K562 (cell line): ENCODE results near the gene LSM12. TPM values are rescaled to one million over a fixed set of nuclear protein-coding genes. Genes with fewer than 3 reads are reported as not detected.
A peak's percentile ranks its signal among the peaks of the same experiment; 100 is the strongest.

Experiments used
- ADNP ChIP-seq: fragments of 200-800 bp; sonication (Bioruptor generic); IDR thresholded peaks from 2 replicates; pipeline ENCODE4 v1.6.1; 2016; ENCODE audit warnings: missing genetic modification characterization, missing compliant biosample characterization
- ARID1B ChIP-seq: fragments of 450-650 bp; IDR thresholded peaks from 2 replicates; pipeline ENCODE4 v1.6.1; 2016; ENCODE audit warnings: antibody characterized with exemption, mild to moderate bottlenecking, inconsistent platforms
- BCOR ChIP-seq: fragments of 450-650 bp; IDR thresholded peaks from 2 replicates; pipeline ENCODE4 v1.6.1; 2016
- CBFA2T2 ChIP-seq: fragments of 450-650 bp; conservative IDR thresholded peaks from 2 replicates; pipeline ENCODE4 v1.6.1; 2017; ENCODE audit warnings: mild to moderate bottlenecking
- CC2D1A ChIP-seq: fragments of 450-650 bp; IDR thresholded peaks from 2 replicates; pipeline ENCODE4 v1.6.1; 2017; ENCODE audit warnings: mild to moderate bottlenecking
- CTBP1 ChIP-seq: fragments of 450-650 bp; IDR thresholded peaks from 2 replicates; pipeline ENCODE4 v1.6.1; 2016; ENCODE audit warnings: borderline replicate concordance
- CXXC5 ChIP-seq: fragments of 250-450 bp; sonication (Bioruptor Pico); IDR thresholded peaks from 2 replicates; pipeline ENCODE4 v1.8.0; 2022; ENCODE audit warnings: inconsistent platforms, mild to moderate bottlenecking, moderate library complexity
- DACH1 ChIP-seq: fragments of 450-650 bp; IDR thresholded peaks from 2 replicates; pipeline ENCODE4 v1.6.1; 2018; ENCODE audit not compliant: partially characterized antibody
- MEF2A ChIP-seq: IDR thresholded peaks from 2 replicates; pipeline ENCODE4 v1.6.1; 2011; ENCODE audit warnings: low read depth, mild to moderate bottlenecking, low read length, moderate library complexity; ENCODE audit not compliant: control insufficient read depth
- NFE2L1 ChIP-seq: fragments of 450-650 bp; IDR thresholded peaks from 2 replicates; pipeline ENCODE4 v1.6.1; 2016; ENCODE audit warnings: missing genetic modification characterization, low read depth, mild to moderate bottlenecking, missing compliant biosample characterization, moderate library complexity, borderline replicate concordance
- POLR3G ChIP-seq: IDR thresholded peaks from 2 replicates; pipeline ENCODE4 v1.6.1; 2011; ENCODE audit not compliant: insufficient read length, insufficient replicate concordance; ENCODE audit errors: extremely low read depth
- PTRF ChIP-seq: fragments of 450-650 bp; IDR thresholded peaks from 2 replicates; pipeline ENCODE4 v1.6.1; 2016; ENCODE audit warnings: mild to moderate bottlenecking, missing genetic modification characterization, missing compliant biosample characterization
- SAFB ChIP-seq: fragments of 200-400 bp; formaldehyde crosslinking; IDR thresholded peaks from 2 replicates; pipeline ENCODE4 v1.6.1; 2017; ENCODE audit warnings: low read depth, low read length, borderline replicate concordance
- SMARCA4 ChIP-seq: fragments of 450-650 bp; IDR thresholded peaks from 2 replicates; pipeline ENCODE4 v1.6.1; 2016
- SUPT5H ChIP-seq: fragments of 450-650 bp; IDR thresholded peaks from 2 replicates; pipeline ENCODE4 v1.6.1; 2016
- TCF7L2 ChIP-seq: fragments of 150-350 bp; IDR thresholded peaks from 2 replicates; pipeline ENCODE4 v1.6.1; 2016; ENCODE audit warnings: low read depth, mild to moderate bottlenecking, low read length, moderate library complexity
- TEAD4 ChIP-seq, 2 experiments: sonication (generic) in 1 of 2; formaldehyde crosslinking in 1 of 2; IDR thresholded peaks; 2 replicates each; pipeline versions ENCODE4 v1.6.1 to v1.8.0; 2012 to 2022; ENCODE audit warnings: borderline replicate concordance in 1 of 2, inconsistent platforms in 1 of 2, low read length in 1 of 2, mild to moderate bottlenecking in 1 of 2, missing genetic modification reagents in 1 of 2
- ZNF12 ChIP-seq: sonication (generic); formaldehyde crosslinking; IDR thresholded peaks from 2 replicates; pipeline ENCODE4 v1.4.0; 2020; ENCODE audit warnings: mild to moderate bottlenecking, missing genetic modification reagents
- ZNF124 ChIP-seq: sonication (generic); formaldehyde crosslinking; IDR thresholded peaks from 2 replicates; pipeline ENCODE4 v1.8.1; 2022; ENCODE audit warnings: missing genetic modification reagents
- polyA plus RNA-seq, 8 experiments: library from polyadenylated mRNA; depleted of rRNA in 4 of 8; stranded (reverse) in 5 of 8; unstranded in 3 of 8; fragments of >200 nt; fragmentation: Nextera tagmentation in 2 of 8; fragmentation: Illumina TruSeq in 1 of 8; extraction: Ambion mirVana in 2 of 8; extraction: Trizol in 1 of 8; gene quantifications; 2 replicates each; pipeline versions ENCODE4 v1.2.1 to v1.2.3, GENCODE V29; 2011 to 2014; ENCODE audit warnings: inconsistent platforms in 1 of 8, missing spikeins in 1 of 8
- total RNA-seq, 7 experiments: library from RNA; depleted of rRNA in 6 of 7; stranded (reverse); fragments of >200 nt in 6 of 7; fragmentation: Illumina TruSeq in 2 of 7; extraction: Trizol in 2 of 7; gene quantifications; 2 replicates each; pipeline versions ENCODE4 v1.2.1 to v1.2.3, GENCODE V29; 2011 to 2021; ENCODE audit warnings: low replicate concordance in 1 of 7
- TF ChIP-seq, protein P1 (sequence below): IDR thresholded peaks from 2 replicates; pipeline ENCODE4 v1.6.1; 2014; ENCODE audit warnings: antibody characterized with exemption
- TF ChIP-seq, protein P2 (sequence below): fragments of 250-450 bp; sonication (Bioruptor Pico); IDR thresholded peaks from 2 replicates; pipeline ENCODE4 v1.8.0; 2021; ENCODE audit warnings: moderate library complexity, mild to moderate bottlenecking, inconsistent platforms
- TF ChIP-seq, protein P3 (sequence below): fragments of 450-650 bp; IDR thresholded peaks from 2 replicates; pipeline ENCODE4 v1.6.1; 2016; ENCODE audit warnings: missing biosample characterization, missing genetic modification characterization
- TF ChIP-seq, protein P4 (sequence below): fragments of 250-450 bp; sonication (Bioruptor Pico); IDR thresholded peaks from 2 replicates; pipeline ENCODE4 v1.9.0; 2021; ENCODE audit warnings: mild to moderate bottlenecking
- TF ChIP-seq, protein P5 (sequence below): fragments of 450-650 bp; formaldehyde crosslinking; IDR thresholded peaks from 2 replicates; pipeline ENCODE4 v1.4.0; 2020; ENCODE audit warnings: mild to moderate bottlenecking, moderate library complexity
- TF ChIP-seq, protein P6 (sequence below): fragments of 250-450 bp; sonication (Bioruptor Pico); IDR thresholded peaks from 2 replicates; pipeline ENCODE4 v1.4.0; 2020; ENCODE audit warnings: mild to moderate bottlenecking, moderate library complexity, borderline replicate concordance

The LSM12 gene
- total and polyA plus RNA-seq, 9 of the 15 experiments (the other 6 are each of a cell fraction or from before 2014, with no cell fraction given) = 53.0 to 258 (median 89.3) TPM

DNA sequence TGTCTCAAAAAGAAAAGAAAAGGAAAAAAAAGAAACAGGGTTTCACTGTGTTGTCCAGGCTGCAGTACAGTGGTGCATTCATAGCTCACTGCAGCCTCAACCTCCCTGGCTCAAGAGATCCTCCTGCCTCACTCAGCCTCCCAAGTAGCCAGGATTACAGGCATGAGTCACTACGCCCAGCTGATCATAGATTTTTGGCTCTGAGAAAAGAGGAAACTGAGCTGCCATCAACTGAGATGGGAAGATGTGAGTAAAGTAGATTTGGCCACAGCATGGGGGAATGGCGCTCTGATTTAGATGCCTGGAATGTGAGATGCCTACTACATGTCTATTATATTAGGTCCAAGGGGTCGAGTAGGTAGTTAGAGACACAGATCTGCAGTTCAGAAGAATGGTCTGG lies 67.9 kb downstream of the LSM12 start (continued):
- no peak for TF ChIP-seq PTRF (tag)
- TF ChIP-seq BCOR = no peak
- TF ChIP-seq SMARCA4 = peak; percentile 19; the same call in 1 of the 2 replicates
- TF ChIP-seq, protein P1, sequence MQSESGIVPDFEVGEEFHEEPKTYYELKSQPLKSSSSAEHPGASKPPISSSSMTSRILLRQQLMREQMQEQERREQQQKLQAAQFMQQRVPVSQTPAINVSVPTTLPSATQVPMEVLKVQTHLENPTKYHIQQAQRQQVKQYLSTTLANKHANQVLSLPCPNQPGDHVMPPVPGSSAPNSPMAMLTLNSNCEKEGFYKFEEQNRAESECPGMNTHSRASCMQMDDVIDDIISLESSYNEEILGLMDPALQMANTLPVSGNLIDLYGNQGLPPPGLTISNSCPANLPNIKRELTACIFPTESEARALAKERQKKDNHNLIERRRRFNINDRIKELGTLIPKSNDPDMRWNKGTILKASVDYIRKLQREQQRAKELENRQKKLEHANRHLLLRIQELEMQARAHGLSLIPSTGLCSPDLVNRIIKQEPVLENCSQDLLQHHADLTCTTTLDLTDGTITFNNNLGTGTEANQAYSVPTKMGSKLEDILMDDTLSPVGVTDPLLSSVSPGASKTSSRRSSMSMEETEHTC = no peak
- TF ChIP-seq, protein P2, sequence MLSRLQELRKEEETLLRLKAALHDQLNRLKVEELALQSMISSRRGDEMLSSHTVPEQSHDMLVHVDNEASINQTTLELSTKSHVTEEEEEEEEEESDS = no peak
- TF ChIP-seq, protein P3, sequence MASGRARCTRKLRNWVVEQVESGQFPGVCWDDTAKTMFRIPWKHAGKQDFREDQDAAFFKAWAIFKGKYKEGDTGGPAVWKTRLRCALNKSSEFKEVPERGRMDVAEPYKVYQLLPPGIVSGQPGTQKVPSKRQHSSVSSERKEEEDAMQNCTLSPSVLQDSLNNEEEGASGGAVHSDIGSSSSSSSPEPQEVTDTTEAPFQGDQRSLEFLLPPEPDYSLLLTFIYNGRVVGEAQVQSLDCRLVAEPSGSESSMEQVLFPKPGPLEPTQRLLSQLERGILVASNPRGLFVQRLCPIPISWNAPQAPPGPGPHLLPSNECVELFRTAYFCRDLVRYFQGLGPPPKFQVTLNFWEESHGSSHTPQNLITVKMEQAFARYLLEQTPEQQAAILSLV (tag) = no peak
- TF ChIP-seq SUPT5H = no peak
- peak; percentile 19; the same call in 1 of the 2 replicates for TF ChIP-seq TEAD4 (IDR thresholded peaks at IDR 0.05; ENCODE audit: low read length)
- TF ChIP-seq TEAD4 (CRISPR knock-in tag; IDR thresholded peaks at IDR 0.05; ENCODE audit: borderline replicate concordance) = no peak
- TF ChIP-seq DACH1 = peak; percentile 72
- no peak for TF ChIP-seq NFE2L1 (tag)
- no peak for TF ChIP-seq ZNF124 (CRISPR knock-in tag)
- TF ChIP-seq CC2D1A = no peak
- TF ChIP-seq TCF7L2 = no peak
- peak; percentile 25; the same call in 1 of the 2 replicates for TF ChIP-seq ARID1B
- TF ChIP-seq MEF2A = no peak
- TF ChIP-seq, protein P4, sequence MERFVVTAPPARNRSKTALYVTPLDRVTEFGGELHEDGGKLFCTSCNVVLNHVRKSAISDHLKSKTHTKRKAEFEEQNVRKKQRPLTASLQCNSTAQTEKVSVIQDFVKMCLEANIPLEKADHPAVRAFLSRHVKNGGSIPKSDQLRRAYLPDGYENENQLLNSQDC (CRISPR knock-in tag) = no peak
- TF ChIP-seq, protein P5, sequence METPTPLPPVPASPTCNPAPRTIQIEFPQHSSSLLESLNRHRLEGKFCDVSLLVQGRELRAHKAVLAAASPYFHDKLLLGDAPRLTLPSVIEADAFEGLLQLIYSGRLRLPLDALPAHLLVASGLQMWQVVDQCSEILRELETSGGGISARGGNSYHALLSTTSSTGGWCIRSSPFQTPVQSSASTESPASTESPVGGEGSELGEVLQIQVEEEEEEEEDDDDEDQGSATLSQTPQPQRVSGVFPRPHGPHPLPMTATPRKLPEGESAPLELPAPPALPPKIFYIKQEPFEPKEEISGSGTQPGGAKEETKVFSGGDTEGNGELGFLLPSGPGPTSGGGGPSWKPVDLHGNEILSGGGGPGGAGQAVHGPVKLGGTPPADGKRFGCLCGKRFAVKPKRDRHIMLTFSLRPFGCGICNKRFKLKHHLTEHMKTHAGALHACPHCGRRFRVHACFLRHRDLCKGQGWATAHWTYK = no peak
- no peak for TF ChIP-seq CXXC5 (CRISPR knock-in tag)
- TF ChIP-seq, protein P6, sequence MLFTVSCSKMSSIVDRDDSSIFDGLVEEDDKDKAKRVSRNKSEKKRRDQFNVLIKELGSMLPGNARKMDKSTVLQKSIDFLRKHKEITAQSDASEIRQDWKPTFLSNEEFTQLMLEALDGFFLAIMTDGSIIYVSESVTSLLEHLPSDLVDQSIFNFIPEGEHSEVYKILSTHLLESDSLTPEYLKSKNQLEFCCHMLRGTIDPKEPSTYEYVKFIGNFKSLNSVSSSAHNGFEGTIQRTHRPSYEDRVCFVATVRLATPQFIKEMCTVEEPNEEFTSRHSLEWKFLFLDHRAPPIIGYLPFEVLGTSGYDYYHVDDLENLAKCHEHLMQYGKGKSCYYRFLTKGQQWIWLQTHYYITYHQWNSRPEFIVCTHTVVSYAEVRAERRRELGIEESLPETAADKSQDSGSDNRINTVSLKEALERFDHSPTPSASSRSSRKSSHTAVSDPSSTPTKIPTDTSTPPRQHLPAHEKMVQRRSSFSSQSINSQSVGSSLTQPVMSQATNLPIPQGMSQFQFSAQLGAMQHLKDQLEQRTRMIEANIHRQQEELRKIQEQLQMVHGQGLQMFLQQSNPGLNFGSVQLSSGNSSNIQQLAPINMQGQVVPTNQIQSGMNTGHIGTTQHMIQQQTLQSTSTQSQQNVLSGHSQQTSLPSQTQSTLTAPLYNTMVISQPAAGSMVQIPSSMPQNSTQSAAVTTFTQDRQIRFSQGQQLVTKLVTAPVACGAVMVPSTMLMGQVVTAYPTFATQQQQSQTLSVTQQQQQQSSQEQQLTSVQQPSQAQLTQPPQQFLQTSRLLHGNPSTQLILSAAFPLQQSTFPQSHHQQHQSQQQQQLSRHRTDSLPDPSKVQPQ (CRISPR knock-in tag) = no peak
- TF ChIP-seq ADNP (tag) = no peak
- peak; percentile 60; the same call in 1 of the 2 replicates for TF ChIP-seq CTBP1
- no peak for TF ChIP-seq POLR3G
- TF ChIP-seq SAFB = no peak
- TF ChIP-seq ZNF12 (CRISPR knock-in tag) = no peak
- no peak for TF ChIP-seq CBFA2T2
